Measurements from ENCODE around the gene CYP2S1.

- TF ChIP-seq CTCF (IDR thresholded peaks at IDR 0.05; ENCODE audit: poor library complexity, severe bottlenecking) (no peak), EZH2 (IDR thresholded peaks at IDR 0.05; ENCODE audit: borderline replicate concordance, insufficient read depth, low read length, poor library complexity, severe bottlenecking) (no peak), SMC3 (conservative IDR thresholded peaks at IDR 0.05; ENCODE audit: poor library complexity) (no peak), RAD21 (conservative IDR thresholded peaks at IDR 0.05) (no peak), MXI1 (conservative IDR thresholded peaks at IDR 0.05; ENCODE audit: poor library complexity, severe bottlenecking) (no peak), POLR2AphosphoS5 (IDR thresholded peaks at IDR 0.05) (no peak), EP300 (conservative IDR thresholded peaks at IDR 0.05; ENCODE audit: poor library complexity, severe bottlenecking) (no peak), TAF1 (IDR thresholded peaks at IDR 0.05; ENCODE audit: low read depth) (no peak)
- TF ChIP-seq, protein P1, sequence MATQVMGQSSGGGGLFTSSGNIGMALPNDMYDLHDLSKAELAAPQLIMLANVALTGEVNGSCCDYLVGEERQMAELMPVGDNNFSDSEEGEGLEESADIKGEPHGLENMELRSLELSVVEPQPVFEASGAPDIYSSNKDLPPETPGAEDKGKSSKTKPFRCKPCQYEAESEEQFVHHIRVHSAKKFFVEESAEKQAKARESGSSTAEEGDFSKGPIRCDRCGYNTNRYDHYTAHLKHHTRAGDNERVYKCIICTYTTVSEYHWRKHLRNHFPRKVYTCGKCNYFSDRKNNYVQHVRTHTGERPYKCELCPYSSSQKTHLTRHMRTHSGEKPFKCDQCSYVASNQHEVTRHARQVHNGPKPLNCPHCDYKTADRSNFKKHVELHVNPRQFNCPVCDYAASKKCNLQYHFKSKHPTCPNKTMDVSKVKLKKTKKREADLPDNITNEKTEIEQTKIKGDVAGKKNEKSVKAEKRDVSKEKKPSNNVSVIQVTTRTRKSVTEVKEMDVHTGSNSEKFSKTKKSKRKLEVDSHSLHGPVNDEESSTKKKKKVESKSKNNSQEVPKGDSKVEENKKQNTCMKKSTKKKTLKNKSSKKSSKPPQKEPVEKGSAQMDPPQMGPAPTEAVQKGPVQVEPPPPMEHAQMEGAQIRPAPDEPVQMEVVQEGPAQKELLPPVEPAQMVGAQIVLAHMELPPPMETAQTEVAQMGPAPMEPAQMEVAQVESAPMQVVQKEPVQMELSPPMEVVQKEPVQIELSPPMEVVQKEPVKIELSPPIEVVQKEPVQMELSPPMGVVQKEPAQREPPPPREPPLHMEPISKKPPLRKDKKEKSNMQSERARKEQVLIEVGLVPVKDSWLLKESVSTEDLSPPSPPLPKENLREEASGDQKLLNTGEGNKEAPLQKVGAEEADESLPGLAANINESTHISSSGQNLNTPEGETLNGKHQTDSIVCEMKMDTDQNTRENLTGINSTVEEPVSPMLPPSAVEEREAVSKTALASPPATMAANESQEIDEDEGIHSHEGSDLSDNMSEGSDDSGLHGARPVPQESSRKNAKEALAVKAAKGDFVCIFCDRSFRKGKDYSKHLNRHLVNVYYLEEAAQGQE (IDR thresholded peaks at IDR 0.05; ENCODE audit: borderline replicate concordance): no peak
These were observed 39.7 kb downstream of the CYP2S1 start for GRCh38 chr19:41232686-41233085.

Data from neural cell (in vitro differentiated cells).